Measurements from ENCODE around the gene SCP2D1. TPM values are rescaled to one million over a fixed set of nuclear protein-coding genes. Genes with fewer than 3 reads are reported as not detected.

SCP2D1 gene
- total and polyA plus RNA-seq, 9 of the 15 experiments (the other 6 are each of a cell fraction or from before 2014, with no cell fraction given): not detected

DNA sequence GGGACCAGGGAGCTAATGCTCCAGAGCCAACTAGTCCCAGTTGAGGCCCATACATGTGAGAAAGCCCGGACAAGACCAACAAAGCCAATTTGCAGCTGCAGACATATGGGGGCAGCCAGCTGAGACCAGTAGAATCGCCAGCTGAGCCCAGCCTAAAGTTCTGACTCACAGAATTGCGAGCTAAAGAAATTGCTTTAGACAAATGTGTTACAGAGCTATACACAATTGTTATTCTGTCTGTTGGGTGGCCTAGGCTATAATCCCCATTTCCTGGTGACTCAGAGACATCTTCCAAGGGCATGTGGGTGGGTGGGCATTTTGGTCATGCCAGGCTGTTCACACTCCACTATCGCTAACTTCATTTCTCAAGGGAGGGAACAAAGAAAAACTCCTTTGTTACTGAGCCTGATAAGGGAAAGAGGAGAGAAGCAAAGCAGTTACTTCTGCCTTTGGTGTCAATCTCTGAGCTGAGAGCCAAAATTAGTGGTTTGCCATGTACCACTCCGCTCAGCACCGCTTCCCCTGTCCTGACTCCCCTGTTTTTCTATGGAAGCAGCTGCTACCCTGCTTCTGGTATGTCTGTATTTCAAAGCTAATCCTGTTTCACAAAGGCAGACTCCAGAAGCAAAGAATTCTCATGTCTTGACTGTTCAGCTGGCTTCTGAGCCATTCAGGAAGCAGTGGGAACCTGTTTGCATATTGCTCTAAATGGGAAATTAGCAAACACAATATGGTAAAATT is 26.1 kb downstream of the SCP2D1 start (continued):
- no peak for TF ChIP-seq ARID4B (CRISPR knock-in tag; IDR thresholded peaks at IDR 0.05)
- TF ChIP-seq, protein P1, sequence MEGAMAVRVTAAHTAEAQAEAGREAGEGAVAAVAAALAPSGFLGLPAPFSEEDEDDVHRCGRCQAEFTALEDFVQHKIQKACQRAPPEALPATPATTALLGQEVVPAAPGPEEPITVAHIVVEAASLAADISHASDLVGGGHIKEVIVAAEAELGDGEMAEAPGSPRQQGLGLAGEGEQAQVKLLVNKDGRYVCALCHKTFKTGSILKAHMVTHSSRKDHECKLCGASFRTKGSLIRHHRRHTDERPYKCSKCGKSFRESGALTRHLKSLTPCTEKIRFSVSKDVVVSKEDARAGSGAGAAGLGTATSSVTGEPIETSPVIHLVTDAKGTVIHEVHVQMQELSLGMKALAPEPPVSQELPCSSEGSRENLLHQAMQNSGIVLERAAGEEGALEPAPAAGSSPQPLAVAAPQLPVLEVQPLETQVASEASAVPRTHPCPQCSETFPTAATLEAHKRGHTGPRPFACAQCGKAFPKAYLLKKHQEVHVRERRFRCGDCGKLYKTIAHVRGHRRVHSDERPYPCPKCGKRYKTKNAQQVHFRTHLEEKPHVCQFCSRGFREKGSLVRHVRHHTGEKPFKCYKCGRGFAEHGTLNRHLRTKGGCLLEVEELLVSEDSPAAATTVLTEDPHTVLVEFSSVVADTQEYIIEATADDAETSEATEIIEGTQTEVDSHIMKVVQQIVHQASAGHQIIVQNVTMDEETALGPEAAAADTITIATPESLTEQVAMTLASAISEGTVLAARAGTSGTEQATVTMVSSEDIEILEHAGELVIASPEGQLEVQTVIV (CRISPR knock-in tag; IDR thresholded peaks at IDR 0.05; ENCODE audit: borderline replicate concordance): no peak
- no peak for TF ChIP-seq CBX5 (IDR thresholded peaks at IDR 0.05; ENCODE audit: borderline replicate concordance, low read depth)
- TF ChIP-seq SMARCA5 (IDR thresholded peaks at IDR 0.05): no peak
- TF ChIP-seq ZNF436 (CRISPR knock-in tag; IDR thresholded peaks at IDR 0.05): no peak
- no peak for TF ChIP-seq KLF16 (IDR thresholded peaks at IDR 0.05)
- TF ChIP-seq SNRNP70 (optimal IDR thresholded peaks at IDR 0.05; ENCODE audit: low read depth, low read length): no peak

All from K562 (cell line).